GM18498 (cell line): ENCODE results near the gene MSL1.
A peak's percentile ranks its signal among the peaks of the same experiment; 100 is the strongest.

Source experiments
- ATAC-seq: cut with Tn5 transposase; IDR thresholded peaks from one replicate; pipeline ENCODE4 v1.9.1; 2021; ENCODE audit warnings: mild to moderate bottlenecking, moderate library complexity; ENCODE audit not compliant: unreplicated experiment

The MSL1 gene

DNA sequence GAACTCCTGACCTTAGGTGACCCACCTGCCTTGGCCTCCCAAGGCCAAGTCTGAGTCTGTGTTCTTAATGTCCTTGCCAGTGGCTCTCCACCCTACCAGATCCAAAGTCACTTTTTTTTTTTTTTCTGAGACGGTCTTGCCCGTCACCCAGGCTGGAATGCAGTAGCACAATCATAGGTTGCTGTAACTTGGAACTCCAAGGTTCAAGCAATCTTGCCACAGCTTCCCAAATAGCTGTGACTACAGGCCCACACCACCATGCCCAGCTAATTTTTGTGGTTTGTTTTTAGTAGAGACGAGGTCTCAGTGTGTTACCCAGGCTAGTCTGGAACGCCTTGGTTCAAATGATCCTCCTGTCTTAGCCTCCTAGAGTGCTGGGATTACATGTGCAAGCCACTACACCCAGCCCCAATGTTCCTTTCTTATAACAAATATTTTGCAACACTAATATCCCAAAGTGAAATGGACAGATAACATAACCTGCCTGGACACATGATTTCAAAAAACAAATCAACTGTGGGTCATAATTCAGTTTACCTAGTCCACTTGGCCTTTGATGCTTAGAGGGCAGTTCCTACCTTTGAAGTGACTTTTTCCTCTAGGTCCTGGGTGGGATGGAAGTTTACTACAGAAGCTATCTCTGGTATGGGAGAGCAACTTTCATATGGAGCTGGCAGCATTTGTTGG is 51.5 kb downstream of the MSL1 start:
- ATAC-seq: no peak

- ATAC-seq: no peak
These were observed 52.0 kb downstream of the MSL1 start for GRCh38 chr17:40173778-40174135.

DNA sequence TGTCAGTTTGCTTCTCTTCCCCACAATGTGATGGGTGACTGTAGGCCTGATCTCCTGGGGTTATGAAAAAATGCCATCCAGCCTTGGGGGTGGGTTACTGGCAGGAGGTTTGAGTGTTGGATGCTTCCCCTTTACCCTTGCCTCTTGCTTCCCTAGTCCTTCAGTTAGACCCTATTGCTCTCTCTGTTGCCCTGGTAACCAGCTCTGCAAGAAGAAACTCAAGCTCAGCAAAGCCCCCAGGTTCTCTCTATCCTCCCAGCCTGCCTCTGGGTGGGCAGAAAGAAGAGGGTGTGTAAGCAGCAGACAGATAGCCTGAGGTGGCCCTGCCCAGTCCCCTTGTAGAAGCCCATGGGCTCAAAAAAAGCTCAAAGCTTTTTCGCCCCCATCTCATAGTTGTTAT is 52.7 kb downstream of the MSL1 start:
- ATAC-seq: no peak

- no peak for ATAC-seq
These were observed 54.4 kb downstream of the MSL1 start for GRCh38 chr17:40175928-40176753.

- no peak for ATAC-seq
These were observed 55.0 kb downstream of the MSL1 start for GRCh38 chr17:40176754-40177110.

- ATAC-seq: peak; percentile 75
These were observed 55.6 kb downstream of the MSL1 start, which contains the start of gene RAPGEFL1 for GRCh38 chr17:40177275-40177874. TSS of gene RAPGEFL1 (plus strand) at chr17:40177470. CDS start at chr17:40177862, 392 bp downstream.

- no peak for ATAC-seq
These were observed 56.3 kb downstream of the MSL1 start for GRCh38 chr17:40178021-40178601.

DNA sequence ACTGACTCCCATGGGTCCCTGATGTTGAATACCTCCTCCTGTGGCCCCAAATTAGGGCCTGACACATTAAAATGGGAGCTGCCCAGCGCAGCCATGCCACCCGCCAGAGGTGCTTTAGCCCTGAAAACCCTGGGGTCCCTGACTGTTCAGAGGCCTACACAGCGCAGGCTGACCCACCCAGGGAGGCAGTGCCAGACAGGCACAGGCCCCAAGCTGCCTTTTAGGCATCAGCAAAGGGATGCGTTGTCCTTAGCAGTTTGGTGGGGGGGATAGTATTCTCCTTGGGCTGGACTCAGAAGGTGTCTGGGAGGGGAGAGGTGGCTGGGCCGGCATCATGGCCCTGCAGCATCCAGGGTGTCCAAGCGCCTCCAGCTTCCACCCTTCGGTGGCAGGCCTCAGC is 56.9 kb downstream of the MSL1 start:
- no peak for ATAC-seq

DNA sequence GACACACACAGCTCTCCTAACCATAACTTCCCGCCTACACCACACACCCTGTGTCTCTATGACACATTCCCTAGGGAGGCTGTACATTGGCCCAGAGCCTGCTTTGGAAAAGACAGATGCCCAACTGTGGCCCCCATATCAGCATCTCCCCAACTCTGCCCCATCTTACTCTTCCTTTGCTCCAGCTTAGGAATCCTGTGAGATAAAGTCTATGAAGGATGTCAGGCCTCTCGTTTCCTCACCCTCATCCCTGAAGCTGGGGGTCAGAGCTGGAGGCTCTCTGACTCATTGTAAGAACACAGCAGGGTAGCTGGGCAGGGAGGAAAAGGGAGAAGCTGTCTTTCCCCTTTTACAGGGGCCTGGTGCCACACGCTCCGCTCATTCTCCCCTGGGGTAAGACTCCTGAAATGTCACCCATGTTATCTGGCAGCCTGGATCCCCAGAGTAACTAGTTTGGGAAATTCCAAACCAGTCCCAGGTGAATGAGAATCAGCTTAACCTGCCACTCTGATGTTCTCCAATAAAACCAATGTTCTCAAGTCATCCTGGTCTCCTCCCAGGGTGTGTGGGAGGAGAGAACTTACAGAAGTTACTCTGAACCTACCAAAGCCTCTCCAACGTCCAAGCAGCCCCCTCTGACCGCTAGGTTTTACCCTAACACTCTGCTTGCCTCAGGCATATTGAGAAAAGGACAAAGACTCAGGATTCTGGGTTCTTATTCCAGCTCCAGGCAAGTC is 58.3 kb downstream of the MSL1 start:
- no peak for ATAC-seq

DNA sequence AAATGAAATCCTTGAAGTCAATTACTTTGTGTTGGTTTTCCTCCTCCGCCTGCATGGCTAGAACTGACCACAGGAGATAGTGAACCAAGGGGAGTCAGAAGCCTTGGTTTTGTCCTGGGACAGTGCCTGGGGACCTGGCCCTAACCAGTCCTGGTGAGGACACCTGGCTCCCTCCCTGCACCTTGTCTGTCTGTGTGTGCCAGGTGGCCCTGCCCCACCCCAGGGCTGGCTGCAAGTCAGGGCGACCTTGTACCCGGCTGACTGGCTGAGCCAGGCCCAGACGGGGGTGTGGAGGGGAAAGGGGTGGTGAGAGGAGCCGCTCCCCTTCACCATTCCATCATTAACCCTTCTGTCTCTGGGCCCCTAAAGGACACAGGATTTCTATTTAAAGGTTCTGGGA is 58.9 kb downstream of the MSL1 start:
- no peak for ATAC-seq

DNA sequence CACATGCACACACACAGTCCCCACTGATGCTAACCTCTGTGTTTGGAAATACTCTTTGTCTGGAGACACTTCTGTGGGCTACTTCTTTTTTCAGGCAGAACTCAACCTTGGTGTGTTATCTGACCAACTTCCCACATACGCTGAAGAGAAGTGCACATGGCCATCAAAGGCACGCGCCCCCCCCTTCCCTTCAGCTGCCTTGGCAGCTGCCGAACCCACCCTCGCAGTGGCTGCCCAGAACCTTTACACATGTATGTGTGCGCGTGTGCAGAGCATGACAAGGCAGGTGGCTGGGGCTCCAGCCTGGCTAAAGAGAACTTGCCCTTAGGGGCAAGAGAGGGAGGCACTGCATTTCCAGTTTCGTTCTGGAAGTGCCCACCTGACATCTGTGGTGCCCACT is 59.4 kb downstream of the MSL1 start:
- no peak for ATAC-seq

- ATAC-seq: no peak
These were observed 60.8 kb downstream of the MSL1 start for GRCh38 chr17:40182606-40183005.
